UCSD-AML1 (cell line): ENCODE results near the gene MUL1.

Experiments used
- DNase-seq: peaks from one replicate; lab custom pipeline; 2025; ENCODE audit not compliant: unreplicated experiment; lab: John Stamatoyannopoulos, UW

MUL1 gene

GRCh38 chr1:20486457-20487235, 21.3 kb downstream of the MUL1 start:
- no peak for DNase-seq

GRCh38 chr1:20485527-20486456, 22.2 kb downstream of the MUL1 start, which contains the start of gene CAMK2N1:
CAMK2N1 (minus strand) TSS chr1:20486210; CDS start chr1:20485379, 831 bp downstream.
- DNase-seq: no peak

GRCh38 chr1:20484519-20485462, 23.2 kb downstream of the MUL1 start:
- no peak for DNase-seq

GRCh38 chr1:20483833-20484518, 24.0 kb downstream of the MUL1 start:
- no peak for DNase-seq

GRCh38 chr1:20483098-20483832, 24.7 kb downstream of the MUL1 start:
- no peak for DNase-seq

GRCh38 chr1:20481643-20482498, 26.1 kb downstream of the MUL1 start:
- no peak for DNase-seq

GRCh38 chr1:20480951-20481617, 26.9 kb downstream of the MUL1 start:
- no peak for DNase-seq

- DNase-seq: no peak
These were observed 27.6 kb downstream of the MUL1 start for GRCh38 chr1:20480243-20480944.

GRCh38 chr1:20479840-20480239, 28.1 kb downstream of the MUL1 start:
- DNase-seq: no peak

- DNase-seq: no peak
These were observed 29.8 kb downstream of the MUL1 start for GRCh38 chr1:20478057-20478635.

GRCh38 chr1:20477348-20478056, 30.4 kb downstream of the MUL1 start:
- DNase-seq: no peak

GRCh38 chr1:20476265-20477038, 31.5 kb downstream of the MUL1 start:
- no peak for DNase-seq

- no peak for DNase-seq
These were observed 33.0 kb downstream of the MUL1 start for GRCh38 chr1:20474996-20475395.

- DNase-seq: no peak
These were observed 33.5 kb downstream of the MUL1 start for GRCh38 chr1:20474333-20474975.

- no peak for DNase-seq
These were observed 34.1 kb downstream of the MUL1 start for GRCh38 chr1:20473894-20474293.
